K562 (cell line): ENCODE measurements around the gene ZSWIM4. TPM values are rescaled to one million over a fixed set of nuclear protein-coding genes. Genes with fewer than 3 reads are reported as not detected.

Experiments used
- CEBPG ChIP-seq, 3 experiments: fragments of 200-800 bp in 1 of 3; sonication (Bioruptor generic) in 1 of 3; sonication (generic) in 1 of 3; formaldehyde crosslinking in 1 of 3; IDR thresholded peaks in 2 of 3; conservative IDR thresholded peaks in 1 of 3; 2 replicates each; pipeline versions ENCODE4 v1.6.1 to v1.8.0; 2016 to 2022; ENCODE audit warnings: missing compliant biosample characterization in 2 of 3, missing genetic modification characterization in 2 of 3, mild to moderate bottlenecking in 1 of 3, missing genetic modification reagents in 1 of 3
- HMGN3 ChIP-seq: IDR thresholded peaks from 2 replicates; pipeline ENCODE4 v1.6.1; 2011; ENCODE audit warnings: borderline replicate concordance, low read depth, mild to moderate bottlenecking, mixed read lengths, low read length; ENCODE audit not compliant: insufficient read length; ENCODE audit errors: extremely low read depth
- MGA ChIP-seq: fragments of 450-650 bp; IDR thresholded peaks from 2 replicates; pipeline ENCODE4 v1.6.1; 2016; ENCODE audit warnings: mild to moderate bottlenecking, moderate library complexity
- MYC ChIP-seq, 2 experiments: fragments of 250-450 bp in 1 of 2; sonication (Bioruptor Pico) in 1 of 2; IDR thresholded peaks; 2 replicates each; pipeline versions ENCODE4 v1.5.1 to v1.6.1; 2012 to 2021; ENCODE audit warnings: low read depth in 2 of 2, borderline replicate concordance in 1 of 2, improper control_type of control experiment in 1 of 2, low read length in 1 of 2, mild to moderate bottlenecking in 1 of 2, moderate library complexity in 1 of 2
- NBN ChIP-seq: fragments of 450-650 bp; IDR thresholded peaks from 2 replicates; pipeline ENCODE4 v1.6.1; 2016; ENCODE audit warnings: low read depth, mild to moderate bottlenecking
- RHOXF2B ChIP-seq: fragments of 250-450 bp; sonication (Bioruptor Pico); conservative IDR thresholded peaks from 2 replicates; pipeline ENCODE4 v1.5.1; 2021
- TFAP4 ChIP-seq: sonication (generic); formaldehyde crosslinking; IDR thresholded peaks from 2 replicates; pipeline ENCODE4 v1.8.0; 2022; ENCODE audit warnings: missing genetic modification reagents, mild to moderate bottlenecking, moderate library complexity, borderline replicate concordance
- ZBTB12 ChIP-seq: fragments of 250-450 bp; sonication (Bioruptor Pico); IDR thresholded peaks from 2 replicates; pipeline ENCODE4 v1.4.0; 2020
- ZNF408 ChIP-seq: fragments of 250-450 bp; sonication (Bioruptor Pico); IDR thresholded peaks from 2 replicates; pipeline ENCODE4 v1.4.0; 2020; ENCODE audit warnings: low read depth, mild to moderate bottlenecking, moderate library complexity
- polyA plus RNA-seq, 8 experiments: library from polyadenylated mRNA; depleted of rRNA in 4 of 8; stranded (reverse) in 5 of 8; unstranded in 3 of 8; fragments of >200 nt; fragmentation: Nextera tagmentation in 2 of 8; fragmentation: Illumina TruSeq in 1 of 8; extraction: Ambion mirVana in 2 of 8; extraction: Trizol in 1 of 8; gene quantifications; 2 replicates each; pipeline versions ENCODE4 v1.2.1 to v1.2.3, GENCODE V29; 2011 to 2014; ENCODE audit warnings: inconsistent platforms in 1 of 8, missing spikeins in 1 of 8
- total RNA-seq, 7 experiments: library from RNA; depleted of rRNA in 6 of 7; stranded (reverse); fragments of >200 nt in 6 of 7; fragmentation: Illumina TruSeq in 2 of 7; extraction: Trizol in 2 of 7; gene quantifications; 2 replicates each; pipeline versions ENCODE4 v1.2.1 to v1.2.3, GENCODE V29; 2011 to 2021; ENCODE audit warnings: low replicate concordance in 1 of 7

Gene ZSWIM4
- total and polyA plus RNA-seq, 9 of the 15 experiments (the other 6 are each of a cell fraction or from before 2014, with no cell fraction given): 0.25 to 3.7 (median 0.79) TPM; not detected in 2

- TF ChIP-seq MGA (peak; percentile 80; the same call in 1 of the 2 replicates), NBN (peak; percentile 72; the same call in 1 of the 2 replicates), HMGN3 (peak; percentile 71), ZNF408 (CRISPR knock-in tag) (no peak), RHOXF2B (CRISPR knock-in tag) (no peak), MYC (IDR thresholded peaks at IDR 0.05; ENCODE audit: low read depth, low read length) (peak; percentile 81), MYC (CRISPR knock-in tag; IDR thresholded peaks at IDR 0.05; ENCODE audit: borderline replicate concordance, low read depth) (no peak; the same call in 1 of the 2 replicates), ZBTB12 (CRISPR knock-in tag) (peak; percentile 71), CEBPG (CRISPR knock-in tag; IDR thresholded peaks at IDR 0.05) (no peak), CEBPG (tag; conservative IDR thresholded peaks at IDR 0.05 in 1 of 2, IDR thresholded peaks at IDR 0.05 in 1 of 2) (no peak), TFAP4 (CRISPR knock-in tag) (peak; percentile 84)
Measured at GRCh38 chr19:13774217-13775191, 20.7 kb upstream of the ZSWIM4 start, which contains the start of gene C19orf53 (continued).
